Cardiac fibroblast (primary cell): ENCODE data around the gene AOPEP.

Source experiments
- DNase-seq, 2 donors: peaks; one replicate each; pipeline versions ENCODE4 v3.0.0 to v3.0.0-alpha.2; 2010; ENCODE audit warnings: low read depth in 2 of 2
- H3K4me3 ChIP-seq, 2 donors: replicated peaks in 1 of 2; 1 replicate in 1 of 2; 2 replicates in 1 of 2; pipeline ENCODE4 v1.5.1; 2011; ENCODE audit warnings: low read depth in 2 of 2, low read length in 2 of 2, mild to moderate bottlenecking in 2 of 2, moderate library complexity in 1 of 2
- TF ChIP-seq, protein P1 (sequence below): IDR thresholded peaks from one replicate; pipeline ENCODE4 v1.5.1; 2011; ENCODE audit warnings: low read depth, mild to moderate bottlenecking, low read length, inconsistent platforms

Gene AOPEP

GRCh38 chr9:94743035-94743954 lies 16.8 kb downstream of the AOPEP start:
- no peak overlapping the region for H3K4me3 ChIP-seq
- TF ChIP-seq, protein P1, sequence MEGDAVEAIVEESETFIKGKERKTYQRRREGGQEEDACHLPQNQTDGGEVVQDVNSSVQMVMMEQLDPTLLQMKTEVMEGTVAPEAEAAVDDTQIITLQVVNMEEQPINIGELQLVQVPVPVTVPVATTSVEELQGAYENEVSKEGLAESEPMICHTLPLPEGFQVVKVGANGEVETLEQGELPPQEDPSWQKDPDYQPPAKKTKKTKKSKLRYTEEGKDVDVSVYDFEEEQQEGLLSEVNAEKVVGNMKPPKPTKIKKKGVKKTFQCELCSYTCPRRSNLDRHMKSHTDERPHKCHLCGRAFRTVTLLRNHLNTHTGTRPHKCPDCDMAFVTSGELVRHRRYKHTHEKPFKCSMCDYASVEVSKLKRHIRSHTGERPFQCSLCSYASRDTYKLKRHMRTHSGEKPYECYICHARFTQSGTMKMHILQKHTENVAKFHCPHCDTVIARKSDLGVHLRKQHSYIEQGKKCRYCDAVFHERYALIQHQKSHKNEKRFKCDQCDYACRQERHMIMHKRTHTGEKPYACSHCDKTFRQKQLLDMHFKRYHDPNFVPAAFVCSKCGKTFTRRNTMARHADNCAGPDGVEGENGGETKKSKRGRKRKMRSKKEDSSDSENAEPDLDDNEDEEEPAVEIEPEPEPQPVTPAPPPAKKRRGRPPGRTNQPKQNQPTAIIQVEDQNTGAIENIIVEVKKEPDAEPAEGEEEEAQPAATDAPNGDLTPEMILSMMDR: no peak
- DNase-seq: peak; percentile 22 to 48

DNA sequence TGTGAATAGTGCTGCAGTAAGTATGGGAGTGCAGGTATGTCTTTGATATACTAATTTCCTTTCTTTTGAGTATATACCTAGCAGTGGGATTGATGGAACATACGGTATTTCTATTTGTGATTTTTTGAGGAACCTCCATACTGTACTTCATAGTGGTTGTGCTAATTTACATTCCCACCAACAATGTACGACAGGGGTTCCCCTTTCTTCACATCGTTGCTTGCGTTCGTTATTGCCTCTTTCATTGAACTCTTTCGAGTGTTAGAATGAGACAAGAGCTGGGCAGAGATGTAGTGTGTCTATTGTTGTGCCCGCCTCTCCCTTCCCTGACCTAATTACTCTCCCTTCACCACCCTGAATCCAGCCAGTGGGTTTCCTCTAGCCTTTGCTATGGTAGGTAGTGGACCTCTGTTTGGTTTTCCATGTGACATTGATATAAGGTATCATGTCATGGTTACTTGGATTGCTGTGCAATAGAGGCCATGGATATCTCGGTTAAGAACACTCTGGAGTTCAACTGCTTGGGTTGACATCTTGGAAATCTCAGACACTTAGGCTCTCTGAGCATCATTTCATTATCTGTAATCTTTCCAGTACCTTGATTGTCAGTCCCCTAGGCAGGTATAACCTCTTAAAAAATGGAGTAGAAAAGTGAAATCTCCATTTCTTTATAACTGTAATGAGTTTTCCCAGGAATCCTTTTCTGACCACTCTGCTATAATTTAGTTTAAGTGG lies 19.5 kb downstream of the AOPEP start:
- DNase-seq: no peak
- TF ChIP-seq, protein P1: no peak
- H3K4me3 ChIP-seq: no peak overlapping the region

GRCh38 chr9:94746541-94747370 lies 20.3 kb downstream of the AOPEP start:
- H3K4me3 ChIP-seq: no peak overlapping the region
- no peak for DNase-seq

GRCh38 chr9:94754976-94755475 lies 28.5 kb downstream of the AOPEP start:
- DNase-seq: no peak
- TF ChIP-seq, protein P1: no peak
- H3K4me3 ChIP-seq: no peak overlapping the region

More at GRCh38 chr9:94746541-94747370, 20.3 kb downstream of the AOPEP start:
- TF ChIP-seq, protein P1: no peak

- peak; percentile 57 to 59 for DNase-seq
- H3K4me3 ChIP-seq: no peak overlapping the region
- TF ChIP-seq, protein P1: no peak
Observed at GRCh38 chr9:94757158-94757557, 30.7 kb downstream of the AOPEP start.

- DNase-seq: no peak
- TF ChIP-seq, protein P1: no peak
- H3K4me3 ChIP-seq: no peak overlapping the region
Observed at GRCh38 chr9:94758031-94758430, 31.5 kb downstream of the AOPEP start.
